Fibroblast of peridontal ligament (primary cell): Measurements from ENCODE around the gene NMT1.

Source experiments
- DNase-seq: peaks from one replicate; pipeline ENCODE4 v3.0.0-alpha.2; 2010; ENCODE audit errors: extremely low read depth

Gene NMT1

DNA sequence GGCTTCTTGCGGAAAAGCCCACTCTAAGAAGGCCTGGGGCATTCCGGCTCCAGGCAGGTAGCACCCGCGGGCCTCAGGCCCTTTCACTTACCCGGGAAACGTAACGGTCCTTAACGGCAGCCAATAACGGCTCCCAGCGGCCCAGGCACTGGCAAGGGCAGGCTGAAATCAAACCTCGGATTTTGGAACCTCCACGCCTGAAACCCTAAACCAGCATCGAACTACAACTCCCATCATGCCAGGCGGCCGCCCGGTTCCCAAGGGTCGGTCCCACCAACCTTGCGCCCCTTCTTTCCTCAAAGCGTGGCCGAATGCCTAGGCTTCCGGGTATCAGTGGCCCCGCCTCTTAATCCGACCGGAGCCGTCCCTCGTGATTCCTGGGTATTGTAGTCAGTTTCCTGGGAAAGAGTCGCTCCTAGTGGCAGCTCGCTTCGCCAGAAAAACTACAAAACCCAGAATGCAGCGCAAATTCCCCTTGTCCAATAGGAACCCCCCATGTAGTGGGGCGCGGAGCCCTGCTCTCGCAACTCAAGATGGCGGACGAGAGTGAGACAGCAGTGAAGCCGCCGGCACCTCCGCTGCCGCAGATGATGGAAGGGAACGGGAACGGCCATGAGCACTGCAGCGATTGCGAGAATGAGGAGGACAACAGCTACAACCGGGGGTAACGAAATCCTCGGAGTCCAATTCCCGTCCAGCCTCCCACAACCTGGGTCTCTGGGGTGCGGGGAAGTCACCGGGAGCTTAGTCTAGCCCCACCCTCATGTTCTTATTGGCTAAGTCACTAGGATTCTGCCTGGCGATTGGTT lies at the start of gene NMT1:
Gene NMT1 (plus strand): TSS at position 521 of the 809 bp plus-strand sequence. CDS start 13 bp downstream, at position 534.
- DNase-seq: peak; percentile 100

DNA sequence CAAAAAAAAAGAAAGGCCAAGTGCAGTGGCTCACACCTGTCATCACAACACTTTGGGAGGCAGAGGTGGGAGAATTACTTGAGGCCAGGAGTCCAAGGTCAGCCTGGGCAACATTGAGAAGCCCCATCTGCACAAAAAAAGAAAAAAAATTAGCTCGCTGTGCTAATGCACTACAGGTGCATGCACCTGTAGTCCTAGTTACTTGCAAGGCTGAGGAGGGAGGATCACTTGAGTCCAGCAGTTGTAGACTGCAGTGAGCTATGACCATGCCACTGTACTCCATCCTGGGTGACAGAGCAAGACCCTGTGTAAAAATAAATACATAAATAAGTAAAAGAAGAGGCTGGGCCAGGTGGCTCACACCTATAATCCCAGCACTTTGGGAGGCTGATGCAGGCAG lies 49.4 kb upstream of the NMT1 start:
- DNase-seq: no peak

DNA sequence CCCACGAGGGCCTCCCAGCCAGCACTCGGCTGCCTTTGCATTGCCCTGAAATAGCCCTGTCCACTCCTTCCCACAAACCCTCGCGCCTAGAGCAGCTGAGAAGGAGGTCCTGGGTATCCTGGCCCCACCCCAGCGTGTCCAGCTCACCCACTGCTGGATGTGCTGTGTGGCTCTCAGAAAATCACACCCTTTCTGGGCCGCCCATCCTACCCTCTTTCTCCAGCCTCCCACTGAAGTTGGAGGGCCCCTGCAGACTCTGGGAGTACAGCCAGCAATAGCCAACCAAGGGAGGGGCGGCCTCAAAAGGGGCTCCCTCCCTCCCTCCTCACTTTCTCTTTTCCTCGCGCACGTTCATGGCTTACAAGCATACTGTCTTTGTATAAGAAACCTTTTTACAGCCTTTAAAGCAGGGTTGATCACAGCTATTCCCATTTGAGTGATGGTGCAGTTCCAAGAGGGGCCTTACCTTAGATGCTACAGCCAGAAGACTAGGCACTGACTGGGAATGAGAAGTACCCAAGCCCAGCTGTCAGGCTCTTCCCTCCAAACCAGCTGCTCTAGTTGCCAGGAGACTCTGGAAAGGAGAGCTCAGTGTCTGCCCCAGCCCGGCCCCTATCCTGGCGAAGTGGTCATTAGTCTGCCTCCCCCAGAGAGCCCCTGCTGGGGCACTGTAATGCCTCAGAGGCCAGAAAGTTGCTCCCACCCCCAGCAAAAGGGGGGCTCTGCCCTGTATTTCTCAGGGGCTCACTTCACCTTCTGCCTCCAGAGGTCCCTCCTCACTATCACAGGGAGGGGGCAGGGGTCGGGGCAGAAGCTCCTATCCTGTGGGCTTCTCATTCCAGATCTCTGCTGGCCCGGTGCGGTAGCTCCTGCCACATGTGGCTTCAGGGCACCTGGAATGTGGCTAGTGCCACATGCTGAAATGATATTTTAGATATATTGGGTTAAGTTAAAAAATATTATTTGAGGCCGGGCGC lies 47.8 kb upstream of the NMT1 start:
- peak; percentile 16 for DNase-seq

DNA sequence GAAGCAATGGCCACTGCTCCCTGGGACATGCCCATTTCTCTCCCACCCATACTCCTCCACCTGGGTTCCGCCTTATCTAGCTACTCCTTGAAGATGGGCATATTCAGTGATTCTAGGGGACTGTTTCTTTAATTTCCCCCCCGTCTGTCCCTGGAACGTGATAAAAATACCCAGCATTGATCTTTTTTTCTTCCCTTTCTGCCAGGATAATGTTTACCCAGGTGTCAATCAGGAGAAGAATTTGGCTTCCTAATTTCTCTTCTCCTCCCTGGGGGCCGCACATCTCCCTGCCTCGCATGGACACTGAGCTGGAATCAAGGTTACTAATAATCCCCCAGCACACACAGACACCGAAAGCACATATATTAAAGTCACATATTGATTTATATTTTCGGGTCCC lies 44.9 kb upstream of the NMT1 start:
- DNase-seq: no peak

- DNase-seq: no peak
Observed at GRCh38 chr17:45016823-45017222, 44.3 kb upstream of the NMT1 start.

DNA sequence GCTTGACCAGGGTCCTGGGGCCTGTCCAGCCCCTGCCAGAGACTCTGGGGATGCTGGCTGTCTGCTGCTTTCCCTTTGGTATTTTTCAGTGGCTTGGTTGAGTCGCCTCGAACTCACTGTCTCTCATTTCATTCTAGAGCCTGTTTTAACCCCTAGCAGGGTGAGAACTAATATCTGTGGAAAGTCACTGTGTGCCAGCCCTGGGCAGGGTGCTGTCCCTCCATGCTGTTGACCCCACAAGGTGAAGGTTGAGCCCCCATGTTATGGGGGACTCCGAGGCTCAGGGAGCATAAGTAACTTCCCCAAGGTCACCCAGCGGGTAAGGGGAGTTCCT lies 42.6 kb upstream of the NMT1 start:
- DNase-seq: no peak

GRCh38 chr17:45018848-45019711 lies 42.0 kb upstream of the NMT1 start:
- DNase-seq: peak; percentile 25

- peak; percentile 50 for DNase-seq
Observed at GRCh38 chr17:45020354-45021138, 40.6 kb upstream of the NMT1 start.

DNA sequence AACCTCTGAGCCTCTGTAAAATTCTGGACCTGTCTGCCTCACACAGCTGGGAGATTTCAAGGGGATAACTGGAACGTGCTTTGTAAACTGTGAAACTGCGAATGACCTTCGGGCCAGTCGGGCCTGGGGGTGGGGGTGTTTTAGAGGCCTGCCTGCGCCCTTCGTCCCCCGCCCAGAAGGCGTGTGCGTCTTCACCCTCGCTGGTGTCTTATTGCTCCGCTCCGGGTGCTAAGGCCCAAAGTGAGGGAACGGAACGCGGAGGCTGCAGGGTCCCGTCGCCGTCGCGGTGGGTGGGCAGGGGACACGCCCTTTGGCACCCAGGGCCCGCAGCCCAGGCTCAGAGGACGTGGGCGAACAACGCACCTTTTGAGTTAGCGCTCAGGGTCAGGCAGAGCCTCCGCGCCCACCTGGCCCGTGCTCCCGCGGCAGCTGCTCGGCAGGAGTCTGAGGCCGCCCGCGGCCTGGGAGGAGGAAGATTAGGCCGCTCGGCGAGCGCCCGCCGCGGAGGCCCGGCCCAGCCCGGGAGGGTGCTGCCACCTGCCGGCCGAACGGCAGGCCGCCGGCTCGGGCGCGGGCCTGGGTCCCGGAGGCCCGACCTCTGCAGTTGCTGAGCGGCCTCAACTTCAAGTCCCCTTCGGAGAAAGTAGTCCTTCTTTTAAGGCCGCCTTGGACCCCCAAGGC lies 39.4 kb upstream of the NMT1 start:
- peak; percentile 42 for DNase-seq

- no peak for DNase-seq
Observed at GRCh38 chr17:45022288-45022648, 38.8 kb upstream of the NMT1 start.

GRCh38 chr17:45022655-45023339 lies 38.3 kb upstream of the NMT1 start:
- no peak for DNase-seq

GRCh38 chr17:45029096-45029495 lies 32.0 kb upstream of the NMT1 start:
- no peak for DNase-seq

DNA sequence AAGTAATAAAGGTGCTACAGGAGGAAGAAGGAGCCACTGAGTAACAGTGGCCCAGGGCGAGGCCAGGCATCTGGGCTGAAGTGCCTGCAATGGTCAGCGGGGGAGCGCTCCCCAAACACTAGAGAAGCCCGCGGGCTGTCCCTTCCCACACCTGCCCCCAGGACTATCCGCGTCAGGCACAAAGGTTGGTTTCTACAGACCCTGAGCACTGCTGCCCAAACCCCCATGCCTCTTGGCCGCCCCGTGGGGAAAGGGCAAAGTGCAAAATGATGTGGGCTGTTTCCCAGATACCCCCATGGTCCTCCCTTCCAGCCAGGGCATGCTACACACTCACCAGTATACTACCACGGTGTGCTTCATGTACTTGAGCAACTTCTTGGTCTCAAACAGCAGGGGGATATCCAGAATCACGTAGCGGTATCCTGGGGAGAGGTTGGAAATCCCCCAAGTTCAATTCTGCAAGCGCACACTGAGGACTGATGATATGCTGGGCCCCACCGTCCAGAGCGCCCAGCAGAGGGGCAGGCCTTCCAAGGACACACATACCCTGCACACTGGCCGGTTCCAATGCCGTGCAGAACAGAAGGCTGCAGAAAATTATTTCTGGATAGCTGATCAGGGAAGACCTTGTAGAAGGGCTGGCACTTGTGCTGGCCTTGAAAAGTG lies 31.2 kb upstream of the NMT1 start:
- no peak for DNase-seq

DNA sequence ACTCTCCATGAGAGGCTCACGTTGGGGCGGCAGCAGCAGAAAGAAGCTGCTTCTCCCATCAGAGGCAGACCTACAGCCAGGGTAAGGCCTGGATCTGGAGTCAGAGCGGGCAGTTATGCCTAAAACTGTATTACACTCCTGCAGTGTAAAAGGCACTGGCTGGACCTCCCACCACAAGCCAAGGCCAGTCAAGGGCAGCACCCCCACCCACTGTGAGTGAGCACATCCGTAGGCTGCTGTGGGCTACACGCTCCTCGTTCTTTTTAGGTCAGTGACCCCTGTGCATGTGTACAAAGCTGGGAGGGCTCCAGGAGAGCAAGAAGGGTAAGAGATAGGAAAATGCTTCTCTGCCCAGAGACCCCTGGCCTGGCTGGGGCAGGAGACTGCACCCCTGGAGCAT lies 30.4 kb upstream of the NMT1 start:
- no peak for DNase-seq

- DNase-seq: no peak
Observed at GRCh38 chr17:45031231-45032173, 29.6 kb upstream of the NMT1 start.

DNA sequence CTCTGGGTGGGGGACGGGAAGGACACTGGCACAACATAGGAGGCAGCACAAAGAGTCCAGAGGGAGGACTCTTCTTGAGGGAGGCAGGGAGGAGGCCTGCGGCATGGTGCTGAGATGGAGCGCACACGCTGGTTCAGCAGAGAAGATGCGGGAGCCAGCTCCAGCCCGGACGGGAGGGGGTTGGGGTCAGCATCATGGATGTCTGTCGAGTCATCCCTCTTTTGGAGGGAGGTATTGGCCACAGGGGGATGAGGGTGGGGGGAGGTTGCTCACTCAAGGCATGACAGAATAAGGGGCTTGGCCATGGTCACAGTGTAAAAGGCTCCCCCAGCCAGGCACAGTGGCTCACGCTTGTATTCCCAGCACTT lies 29.0 kb upstream of the NMT1 start:
- DNase-seq: no peak

GRCh38 chr17:45034599-45034998 lies 26.5 kb upstream of the NMT1 start:
- DNase-seq: no peak

DNA sequence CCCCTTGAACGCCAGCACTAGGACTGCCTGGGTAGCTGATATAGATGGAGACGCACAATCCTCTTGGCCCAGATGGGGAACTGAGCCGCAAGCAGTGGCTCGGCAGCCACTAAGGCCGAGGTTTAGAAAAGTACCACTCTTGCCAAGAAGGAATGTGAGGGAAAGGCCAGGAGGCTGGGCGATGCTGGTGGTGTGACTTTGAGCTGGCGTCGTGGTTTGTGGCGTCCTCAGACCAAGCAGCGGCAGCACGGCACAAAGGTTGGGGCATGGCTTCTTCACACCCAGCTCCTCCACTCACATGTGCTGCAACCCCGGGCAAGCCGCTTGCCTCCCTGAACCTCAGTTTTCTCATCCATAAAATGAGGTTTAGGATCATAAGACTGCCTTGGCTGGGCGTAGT lies 25.3 kb upstream of the NMT1 start:
- no peak for DNase-seq
